ENCODE results near the gene SLC26A9. TPM values are rescaled to one million over a fixed set of nuclear protein-coding genes. Genes with fewer than 3 reads are reported as not detected.
A peak's percentile ranks its signal among the peaks of the same experiment; 100 is the strongest.

The SLC26A9 gene
- total and polyA plus RNA-seq, 2 of the 4 experiments (the other 2 are of a cell fraction), result not detected

- no peak for TF ChIP-seq MXI1 (IDR thresholded peaks at IDR 0.05; ENCODE audit: borderline replicate concordance, low read depth, low read length)
- TF ChIP-seq MAZ (IDR thresholded peaks at IDR 0.05; ENCODE audit: borderline replicate concordance, low read depth, low read length), result no peak
- TF ChIP-seq, protein P1, sequence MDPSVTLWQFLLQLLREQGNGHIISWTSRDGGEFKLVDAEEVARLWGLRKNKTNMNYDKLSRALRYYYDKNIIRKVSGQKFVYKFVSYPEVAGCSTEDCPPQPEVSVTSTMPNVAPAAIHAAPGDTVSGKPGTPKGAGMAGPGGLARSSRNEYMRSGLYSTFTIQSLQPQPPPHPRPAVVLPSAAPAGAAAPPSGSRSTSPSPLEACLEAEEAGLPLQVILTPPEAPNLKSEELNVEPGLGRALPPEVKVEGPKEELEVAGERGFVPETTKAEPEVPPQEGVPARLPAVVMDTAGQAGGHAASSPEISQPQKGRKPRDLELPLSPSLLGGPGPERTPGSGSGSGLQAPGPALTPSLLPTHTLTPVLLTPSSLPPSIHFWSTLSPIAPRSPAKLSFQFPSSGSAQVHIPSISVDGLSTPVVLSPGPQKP (IDR thresholded peaks at IDR 0.05; ENCODE audit: borderline replicate concordance, low read depth, low read length), result no peak
- TF ChIP-seq BHLHE40 (IDR thresholded peaks at IDR 0.05; ENCODE audit: low read depth, low read length), result no peak
- Histone ChIP-seq H3K27me3 (ENCODE audit: control insufficient read depth, insufficient read depth, low read length) (peaks cover 68% of the 10 kb centered on the region), H4K91ac (ENCODE audit: insufficient read depth, low read depth, low read length) (no peak overlapping the region), H3K4me1 (ENCODE audit: control insufficient read depth, insufficient read depth, low read length) (no peaks in the 10 kb centered on the region), H3K36me3 (ENCODE audit: control insufficient read depth, insufficient read depth, low read length) (no peaks in the 10 kb centered on the region), H4K5ac (ENCODE audit: low read depth, low read length) (no peak overlapping the region), H3K14ac (replicated peaks; ENCODE audit: low read depth, low read length) (no peak overlapping the region), H4K20me1 (ENCODE audit: insufficient read depth, low read length) (no peaks in the 10 kb centered on the region), H2BK120ac (ENCODE audit: low read depth, low read length) (no peak overlapping the region), H3K23ac (ENCODE audit: low read depth, low read length) (no peak overlapping the region), H4K8ac (ENCODE audit: low read depth in 2 of 2, low read length in 2 of 2) (no peak overlapping the region), H2BK20ac (ENCODE audit: low read depth, low read length) (no peak overlapping the region), H3K27ac (ENCODE audit: insufficient read depth, low read length) (no peak overlapping the region), H3K9ac (ENCODE audit: low read depth, low read length) (no peak overlapping the region), H3K18ac (ENCODE audit: low read depth, low read length) (no peak overlapping the region), H3K9me3 (ENCODE audit: control insufficient read depth, insufficient read depth, low read length) (no peaks in the 10 kb centered on the region), H2AFZ (replicated peaks; ENCODE audit: low read length, poor library complexity) (peak overlapping the region; percentile 7), H2BK5ac (ENCODE audit: low read depth, low read length, poor library complexity, severe bottlenecking) (no peak overlapping the region), H3K4ac (ENCODE audit: low read depth, low read length) (no peak overlapping the region), H3K79me1 (ENCODE audit: low read depth in 1 of 2, low read length in 2 of 2) (no peaks in the 10 kb centered on the region), H3K4me2 (ENCODE audit: low read depth, low read length) (no peak overlapping the region), H3K9me1 (ENCODE audit: insufficient read depth, low read length) (no peaks in the 10 kb centered on the region), H3K4me3 (ENCODE audit: insufficient read depth, low read depth, low read length) (no peak overlapping the region), H2AK9ac (replicated peaks; ENCODE audit: low read depth, low read length, poor library complexity) (no peak overlapping the region), H2BK15ac (ENCODE audit: low read depth, low read length) (no peak overlapping the region), H2AK5ac (ENCODE audit: low read depth, low read length) (no peak overlapping the region), H3K56ac (ENCODE audit: extremely low read depth, insufficient read depth, low read length) (no peak overlapping the region)
- BruUV-seq (replicated peaks), result no TSS peak
- no CpG with 5 or more reads among the region's 12 CpGs for WGBS, 2 experiments (ENCODE audit: extremely low coverage in 2 of 2, insufficient read length in 1 of 2)
- in situ Hi-C loops (cut with MboI; ENCODE audit: low sequenced_read_pairs), result no loop called here
- POLR2A ChIA-PET (ENCODE audit: unreplicated experiment), result no interaction called here
- CTCF ChIA-PET, result interaction anchor here (1.9 kb wide), 1 partner anchor 35 kb away, joined by 6 read pairs; no protein-coding TSS in a partner anchor
- intact Hi-C loops (cut with micrococcal nuclease), result no loop called here
- ATAC-seq (ENCODE audit: low read depth) (no peak), DNase-seq (no peak)
- dilution Hi-C loops (cut with HindIII; ENCODE audit: low sequenced_read_pairs, unreplicated experiment), result no loop called here
Measured at GRCh38 chr1:205942631-205943159, 561 bp downstream of the SLC26A9 start.
